MCF 10A (cell line): ENCODE measurements around the gene RGPD5. TPM values are rescaled to one million over a fixed set of nuclear protein-coding genes. Genes with fewer than 3 reads are reported as not detected.
"Not testable (repeated sequence)": the region's sequence is repeated elsewhere in the genome, so short reads cannot be mapped to it uniquely, and the experiment has no call there.

ENCODE experiments used
- BruUV-seq: library from RNA; stranded (reverse); fragments of 400-500 nt; replicated peaks from 2 replicates; lab custom pipeline; 2021; lab: Mats Ljungman, UMichigan
- CTCF ChIA-PET: fragments of 300-600 bp; sonication (Branson Sonifier 250); formaldehyde crosslinking; extraction: SDS; loops from one replicate; lab custom pipeline; 2021; ENCODE audit warnings: antibody characterized with exemption, inconsistent platforms; lab: Yijun Ruan, JAX
- POLR2A ChIA-PET: fragments of 300-600, 350-650 bp; sonication (Branson Sonifier 250); formaldehyde crosslinking; extraction: SDS; loops from one replicate; lab custom pipeline; 2020; ENCODE audit warnings: antibody characterized with exemption, inconsistent platforms; lab: Yijun Ruan, JAX
- DNase-seq: peaks from one replicate; pipeline ENCODE4 v3.0.0-alpha.2; 2018; ENCODE audit not compliant: unreplicated experiment
- H3K27ac Mint-ChIP-seq: one replicate; pipeline ENCODE4 v1.8.0; 2022; ENCODE audit warnings: mild to moderate bottlenecking, low read depth, mixed read lengths; ENCODE audit not compliant: unreplicated experiment
- H3K27me3 Mint-ChIP-seq: one replicate; pipeline ENCODE4 v1.8.0; 2022; ENCODE audit warnings: mixed read lengths; ENCODE audit not compliant: insufficient read depth, unreplicated experiment
- H3K36me3 Mint-ChIP-seq: one replicate; pipeline ENCODE4 v1.8.0; 2022; ENCODE audit warnings: mild to moderate bottlenecking, moderate library complexity, mixed read lengths; ENCODE audit not compliant: insufficient read depth, unreplicated experiment
- H3K4me1 Mint-ChIP-seq: one replicate; pipeline ENCODE4 v1.8.0; 2022; ENCODE audit warnings: mixed read lengths; ENCODE audit not compliant: insufficient read depth, unreplicated experiment
- H3K4me3 Mint-ChIP-seq: one replicate; pipeline ENCODE4 v1.8.0; 2022; ENCODE audit warnings: mild to moderate bottlenecking, moderate library complexity, mixed read lengths; ENCODE audit not compliant: unreplicated experiment
- H3K9me3 Mint-ChIP-seq: one replicate; pipeline ENCODE4 v1.8.0; 2022; ENCODE audit warnings: mixed read lengths; ENCODE audit not compliant: unreplicated experiment
- intact Hi-C: fragments of 100-400 bp; cut with micrococcal nuclease; formaldehyde crosslinking; loops from 2 replicates; pipeline ENCODE4 v1.14.1; 2022
- total RNA-seq: library from RNA; stranded (reverse); gene quantifications from 2 replicates; pipeline ENCODE4 v1.2.3, GENCODE V29; 2022

Gene RGPD5
- total RNA-seq, 1 experiment from 2014 or later, result 35.0 TPM

DNA sequence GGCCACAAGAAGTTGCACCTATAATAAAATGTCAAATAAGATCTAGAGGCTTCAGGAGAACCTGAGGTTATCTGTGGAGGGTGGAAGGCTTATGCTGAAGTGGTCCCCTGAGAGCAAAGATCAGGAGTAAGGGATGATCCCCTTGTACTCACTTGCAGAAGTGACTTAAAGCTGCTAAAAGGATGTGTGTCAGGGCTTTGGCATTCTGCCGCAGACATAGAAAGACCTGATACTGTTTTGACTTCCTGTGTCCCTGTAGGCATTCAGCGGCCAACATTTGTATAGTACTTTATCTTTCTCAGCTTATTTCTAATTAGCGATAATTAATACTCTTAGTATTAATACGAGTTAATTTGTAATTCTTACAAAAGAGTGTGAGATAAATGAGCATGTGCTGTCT is 94.3 kb downstream of the RGPD5 start:
- CTCF ChIA-PET, H3K27ac Mint-ChIP-seq, POLR2A ChIA-PET, H3K4me1 Mint-ChIP-seq, H3K4me3 Mint-ChIP-seq, H3K9me3 Mint-ChIP-seq, H3K27me3 Mint-ChIP-seq, H3K36me3 Mint-ChIP-seq, BruUV-seq, DNase-seq, intact Hi-C loops: not testable (repeated sequence)

DNA sequence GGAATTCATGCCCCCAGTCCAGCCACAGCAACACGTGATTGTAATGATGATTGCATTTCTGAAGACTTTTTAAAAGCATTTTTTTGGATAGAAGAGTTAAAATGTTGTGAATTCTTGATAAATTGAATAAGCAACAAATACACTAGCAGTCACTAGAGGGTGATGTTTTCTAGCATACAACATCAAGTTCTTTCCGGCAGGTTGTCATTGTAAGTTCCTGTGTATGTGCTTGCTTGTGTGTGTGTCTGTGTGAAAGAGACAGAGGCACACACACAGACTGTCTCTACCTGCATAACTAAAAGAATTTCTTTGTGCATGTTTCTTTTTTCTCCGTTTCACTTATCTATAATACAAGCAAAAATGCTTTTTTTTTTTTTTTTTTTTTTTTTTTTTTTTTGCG is 95.8 kb downstream of the RGPD5 start:
- BruUV-seq, H3K36me3 Mint-ChIP-seq, intact Hi-C loops, H3K27ac Mint-ChIP-seq, H3K9me3 Mint-ChIP-seq, H3K27me3 Mint-ChIP-seq, POLR2A ChIA-PET, H3K4me3 Mint-ChIP-seq, DNase-seq, H3K4me1 Mint-ChIP-seq, CTCF ChIA-PET: not testable (repeated sequence)

- H3K27me3 Mint-ChIP-seq, BruUV-seq, CTCF ChIA-PET, H3K4me3 Mint-ChIP-seq, POLR2A ChIA-PET, H3K36me3 Mint-ChIP-seq, H3K27ac Mint-ChIP-seq, DNase-seq, intact Hi-C loops, H3K9me3 Mint-ChIP-seq, H3K4me1 Mint-ChIP-seq: not testable (repeated sequence)
Observed at GRCh38 chr2:109891024-109891423, 96.9 kb downstream of the RGPD5 start.

GRCh38 chr2:109893736-109894135 is 99.6 kb downstream of the RGPD5 start:
- H3K27me3 Mint-ChIP-seq, BruUV-seq, H3K27ac Mint-ChIP-seq, H3K4me3 Mint-ChIP-seq, POLR2A ChIA-PET, H3K9me3 Mint-ChIP-seq, CTCF ChIA-PET, H3K4me1 Mint-ChIP-seq, intact Hi-C loops, DNase-seq, H3K36me3 Mint-ChIP-seq: not testable (repeated sequence)

- H3K4me3 Mint-ChIP-seq, intact Hi-C loops, H3K36me3 Mint-ChIP-seq: not testable (repeated sequence)
Observed at GRCh38 chr2:109894141-109894540, 100.0 kb downstream of the RGPD5 start.

DNA sequence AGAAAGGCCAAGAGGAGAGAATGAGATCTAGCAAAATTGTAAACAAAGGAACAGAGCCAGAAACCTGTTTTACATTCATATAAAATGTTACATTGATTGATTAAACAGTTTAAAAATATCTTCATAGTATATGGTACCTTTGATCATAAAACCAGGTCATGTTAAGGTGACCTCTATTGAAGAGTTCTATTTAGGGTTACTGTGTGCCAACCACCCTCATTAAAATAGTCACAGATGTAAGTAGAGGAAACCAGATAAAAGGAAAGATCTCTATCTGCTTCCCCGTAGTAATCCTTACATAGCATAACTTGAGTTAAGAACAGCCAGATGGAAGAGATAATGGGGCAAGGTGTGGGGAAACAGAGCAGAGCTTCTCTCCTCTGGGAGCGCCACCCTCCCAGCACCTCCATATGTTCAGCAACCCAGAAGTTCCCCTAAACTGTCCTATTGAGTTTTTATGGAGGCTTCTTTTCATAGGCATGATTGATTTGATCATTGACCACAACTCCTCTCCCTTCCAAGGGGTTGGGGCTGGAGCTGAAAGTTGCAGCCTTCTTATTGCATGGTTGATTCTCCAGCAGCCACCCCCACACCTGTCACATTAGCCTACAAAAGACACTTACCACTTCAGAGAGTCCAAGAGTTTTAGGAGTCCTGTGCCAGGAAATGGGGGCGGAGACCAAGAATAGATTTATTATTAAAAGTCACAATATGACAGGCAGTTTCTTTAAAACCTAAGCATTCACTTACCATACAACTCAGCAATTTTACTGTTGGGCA is 101.2 kb downstream of the RGPD5 start:
- intact Hi-C loops, POLR2A ChIA-PET, CTCF ChIA-PET, H3K4me1 Mint-ChIP-seq, H3K27ac Mint-ChIP-seq, BruUV-seq, H3K9me3 Mint-ChIP-seq, H3K27me3 Mint-ChIP-seq, DNase-seq, H3K4me3 Mint-ChIP-seq, H3K36me3 Mint-ChIP-seq: not testable (repeated sequence)

More at GRCh38 chr2:109894141-109894540, 100.0 kb downstream of the RGPD5 start:
- DNase-seq, H3K27me3 Mint-ChIP-seq, BruUV-seq, H3K4me1 Mint-ChIP-seq, POLR2A ChIA-PET, H3K9me3 Mint-ChIP-seq, H3K27ac Mint-ChIP-seq, CTCF ChIA-PET: not testable (repeated sequence)

DNA sequence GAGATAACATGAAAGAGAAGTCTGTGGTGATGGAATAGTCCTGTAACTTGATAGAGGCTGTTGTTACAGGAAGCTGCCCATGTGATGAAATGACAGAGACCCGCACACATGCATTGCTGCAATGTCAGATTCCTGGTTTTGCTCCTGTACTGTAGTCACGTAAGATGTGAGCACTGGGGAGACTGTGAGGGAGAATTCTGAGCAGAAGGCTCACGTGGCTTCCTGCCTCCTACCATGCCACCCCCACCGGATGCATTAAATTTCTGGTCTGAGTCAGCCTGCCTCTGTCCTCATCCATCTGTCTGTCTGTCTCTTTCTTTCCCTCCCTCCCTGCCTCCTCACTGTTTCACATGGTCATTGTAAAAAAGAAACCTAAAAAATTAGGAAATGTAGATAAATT is 102.1 kb downstream of the RGPD5 start:
- H3K4me1 Mint-ChIP-seq, H3K36me3 Mint-ChIP-seq, BruUV-seq, DNase-seq, H3K4me3 Mint-ChIP-seq, intact Hi-C loops, POLR2A ChIA-PET, H3K27ac Mint-ChIP-seq, CTCF ChIA-PET, H3K9me3 Mint-ChIP-seq, H3K27me3 Mint-ChIP-seq: not testable (repeated sequence)

GRCh38 chr2:109897769-109898461 is 103.8 kb downstream of the RGPD5 start:
- H3K27ac Mint-ChIP-seq, H3K4me3 Mint-ChIP-seq, BruUV-seq, H3K27me3 Mint-ChIP-seq, H3K36me3 Mint-ChIP-seq, CTCF ChIA-PET, H3K4me1 Mint-ChIP-seq, DNase-seq, intact Hi-C loops, H3K9me3 Mint-ChIP-seq, POLR2A ChIA-PET: not testable (repeated sequence)
